Glutamatergic neuron (in vitro differentiated cells): ENCODE results near the gene KRT86. TPM values are rescaled to one million over a fixed set of nuclear protein-coding genes. Genes with fewer than 3 reads are reported as not detected.

Source experiments
- DNase-seq: peaks from one replicate; pipeline ENCODE4 v3.0.0; 2022
- H3K27ac Mint-ChIP-seq: one replicate; pipeline ENCODE4 v1.8.0; 2020; ENCODE audit warnings: mild to moderate bottlenecking, mixed read lengths, inconsistent platforms; ENCODE audit not compliant: unreplicated experiment
- H3K27me3 Mint-ChIP-seq: one replicate; pipeline ENCODE4 v1.8.0; 2020; ENCODE audit warnings: mild to moderate bottlenecking, moderate library complexity, mixed read lengths, inconsistent platforms; ENCODE audit not compliant: unreplicated experiment
- H3K36me3 Mint-ChIP-seq: one replicate; pipeline ENCODE4 v1.8.0; 2020; ENCODE audit warnings: mild to moderate bottlenecking, mixed read lengths, inconsistent platforms; ENCODE audit not compliant: unreplicated experiment
- H3K4me1 Mint-ChIP-seq: one replicate; pipeline ENCODE4 v1.8.0; 2020; ENCODE audit warnings: mild to moderate bottlenecking, low read depth, mixed read lengths, inconsistent platforms; ENCODE audit not compliant: unreplicated experiment
- H3K4me3 Mint-ChIP-seq: one replicate; pipeline ENCODE4 v1.8.0; 2020; ENCODE audit warnings: mild to moderate bottlenecking, mixed read lengths, inconsistent platforms; ENCODE audit not compliant: unreplicated experiment
- H3K9me3 Mint-ChIP-seq: one replicate; pipeline ENCODE4 v1.8.0; 2020; ENCODE audit warnings: mild to moderate bottlenecking, moderate library complexity, mixed read lengths, inconsistent platforms; ENCODE audit not compliant: unreplicated experiment
- CTCF ChIP-seq: fragments of 200-600 bp; sonication (generic); IDR thresholded peaks from one replicate; pipeline ENCODE4 v1.5.0; 2021; ENCODE audit not compliant: partially characterized antibody, unreplicated experiment
- total RNA-seq: library from RNA; stranded (reverse); fragmentation: NEBNext Ultra II Directional; extraction: Animal tissue kit (Norgen Biotek cat#: 25700); gene quantifications from one replicate; pipeline ENCODE4 v1.2.1, GENCODE V29; 2021; ENCODE audit not compliant: unreplicated experiment

Gene KRT86
- total RNA-seq, 1 donor from 2014 or later: not detected

- no peak for TF ChIP-seq CTCF
- peak; percentile 6 for DNase-seq
- Mint-ChIP-seq H3K4me3 (no peak overlapping the region), H3K27ac (no peak overlapping the region), H3K27me3 (peaks cover 9% of the 10 kb centered on the region), H3K4me1 (peaks cover 2% of the 10 kb centered on the region), H3K36me3 (peaks cover 3% of the 10 kb centered on the region), H3K9me3 (peaks cover 4% of the 10 kb centered on the region)
These were observed 49.7 kb downstream of the KRT86 start for GRCh38 chr12:52324153-52324444.

GRCh38 chr12:52327052-52327829 lies 52.8 kb downstream of the KRT86 start:
- peaks cover 3% of the 10 kb centered on the region for H3K36me3 Mint-ChIP-seq
- H3K27ac Mint-ChIP-seq: no peak overlapping the region
- peak; percentile 27 for DNase-seq
- peaks cover 5% of the 10 kb centered on the region for H3K4me1 Mint-ChIP-seq
- H3K27me3 Mint-ChIP-seq: peaks cover 6% of the 10 kb centered on the region
- H3K4me3 Mint-ChIP-seq: no peak overlapping the region
- peaks cover 4% of the 10 kb centered on the region for H3K9me3 Mint-ChIP-seq
- TF ChIP-seq CTCF: peak; percentile 9

GRCh38 chr12:52327830-52328500 lies 53.5 kb downstream of the KRT86 start:
- TF ChIP-seq CTCF: no peak
- Mint-ChIP-seq H3K27me3 (peaks cover 3% of the 10 kb centered on the region), H3K27ac (no peak overlapping the region), H3K4me1 (peaks cover 5% of the 10 kb centered on the region), H3K36me3 (peaks cover 3% of the 10 kb centered on the region), H3K4me3 (no peak overlapping the region), H3K9me3 (peaks cover 4% of the 10 kb centered on the region)
- DNase-seq: peak; percentile 2

GRCh38 chr12:52331039-52331438 lies 56.6 kb downstream of the KRT86 start:
- Mint-ChIP-seq H3K27ac (no peak overlapping the region), H3K9me3 (peaks cover 2% of the 10 kb centered on the region), H3K36me3 (no peaks in the 10 kb centered on the region), H3K4me1 (peaks cover 5% of the 10 kb centered on the region), H3K27me3 (peaks cover 3% of the 10 kb centered on the region), H3K4me3 (no peak overlapping the region)
- no peak for TF ChIP-seq CTCF
- DNase-seq: no peak

- Mint-ChIP-seq H3K4me3 (no peak overlapping the region), H3K36me3 (no peaks in the 10 kb centered on the region), H3K27ac (no peak overlapping the region), H3K4me1 (peaks cover 5% of the 10 kb centered on the region), H3K9me3 (no peaks in the 10 kb centered on the region), H3K27me3 (peaks cover 3% of the 10 kb centered on the region)
- no peak for DNase-seq
- TF ChIP-seq CTCF: no peak
These were observed 57.4 kb downstream of the KRT86 start for GRCh38 chr12:52331833-52332232.
